GM12865 (cell line): Measurements from ENCODE around the gene ITPRID2.

Experiments
- DNase-seq: peaks from one replicate; pipeline ENCODE4 v3.0.0; 2010; ENCODE audit warnings: low read depth
- H3K4me3 ChIP-seq: 2 replicates; pipeline ENCODE4 v1.5.1; 2011; ENCODE audit warnings: mild to moderate bottlenecking, low read depth, low read length, control low read depth
- CTCF ChIP-seq: IDR thresholded peaks from 2 replicates; pipeline ENCODE4 v1.5.1; 2011; ENCODE audit warnings: low read length, control low read depth, low read depth, inconsistent platforms; ENCODE audit not compliant: insufficient read depth; ENCODE audit errors: missing control alignments

Gene ITPRID2

GRCh38 chr2:181879295-181879694 is 12.2 kb upstream of the ITPRID2 start:
- TF ChIP-seq CTCF: no peak
- H3K4me3 ChIP-seq: no peak overlapping the region
- DNase-seq: no peak

GRCh38 chr2:181882246-181883020 is 9.1 kb upstream of the ITPRID2 start:
- H3K4me3 ChIP-seq: no peak overlapping the region
- no peak for TF ChIP-seq CTCF
- no peak for DNase-seq

- no peak for TF ChIP-seq CTCF
- no peak overlapping the region for H3K4me3 ChIP-seq
- no peak for DNase-seq
Observed at GRCh38 chr2:181884601-181885000, 6.9 kb upstream of the ITPRID2 start.

- H3K4me3 ChIP-seq: no peak overlapping the region
- TF ChIP-seq CTCF: no peak
- DNase-seq: no peak
Observed at GRCh38 chr2:181885096-181885495, 6.4 kb upstream of the ITPRID2 start.

GRCh38 chr2:181886192-181886591 is 5.3 kb upstream of the ITPRID2 start:
- no peak for TF ChIP-seq CTCF
- DNase-seq: no peak
- no peak overlapping the region for H3K4me3 ChIP-seq

GRCh38 chr2:181887045-181887444 is 4.5 kb upstream of the ITPRID2 start:
- H3K4me3 ChIP-seq: no peak overlapping the region
- no peak for DNase-seq
- no peak for TF ChIP-seq CTCF

- DNase-seq: no peak
- TF ChIP-seq CTCF: no peak
- no peak overlapping the region for H3K4me3 ChIP-seq
Observed at GRCh38 chr2:181889776-181890175, 1.8 kb upstream of the ITPRID2 start.
